ENCODE measurements around the gene TCTN1. TPM values are rescaled to one million over a fixed set of nuclear protein-coding genes. Genes with fewer than 3 reads are reported as not detected.
A peak's percentile ranks its signal among the peaks of the same experiment; 100 is the strongest.

Gene TCTN1
- total RNA-seq (10 to 100 TPM; 17.3 to 27.7 (median 20.2) TPM), polyA plus RNA-seq (10 to 100 TPM; 12.6 to 18.5 TPM)
- long read RNA-seq, donor 1, transcript TCTN1-223 (4 exons, 2,149 nt): major isoform, 6 of 18 reads
- long read RNA-seq, donor 1, partial matches to known transcripts: 3 of 18 reads
- long read RNA-seq, donor 1, other reads (novel, unspliced or antisense): 5 of 18 reads
- long read RNA-seq, donor 2, transcript TCTN1-223 (4 exons, 2,149 nt): major isoform, 21 of 81 reads
- long read RNA-seq, donor 2, transcript TCTN1-225 (15 exons, 2,309 nt): minor isoform, 17 of 81 reads
- long read RNA-seq, donor 2, partial matches to known transcripts: 10 of 81 reads
- long read RNA-seq, donor 2, other reads (novel, unspliced or antisense): 28 of 81 reads
- long read RNA-seq, donor 3, transcript TCTN1-225 (15 exons, 2,309 nt): major isoform, 8 of 17 reads
- long read RNA-seq, donor 3, partial matches to known transcripts: 1 of 17 reads
- long read RNA-seq, donor 3, other reads (novel, unspliced or antisense): 8 of 17 reads

DNA sequence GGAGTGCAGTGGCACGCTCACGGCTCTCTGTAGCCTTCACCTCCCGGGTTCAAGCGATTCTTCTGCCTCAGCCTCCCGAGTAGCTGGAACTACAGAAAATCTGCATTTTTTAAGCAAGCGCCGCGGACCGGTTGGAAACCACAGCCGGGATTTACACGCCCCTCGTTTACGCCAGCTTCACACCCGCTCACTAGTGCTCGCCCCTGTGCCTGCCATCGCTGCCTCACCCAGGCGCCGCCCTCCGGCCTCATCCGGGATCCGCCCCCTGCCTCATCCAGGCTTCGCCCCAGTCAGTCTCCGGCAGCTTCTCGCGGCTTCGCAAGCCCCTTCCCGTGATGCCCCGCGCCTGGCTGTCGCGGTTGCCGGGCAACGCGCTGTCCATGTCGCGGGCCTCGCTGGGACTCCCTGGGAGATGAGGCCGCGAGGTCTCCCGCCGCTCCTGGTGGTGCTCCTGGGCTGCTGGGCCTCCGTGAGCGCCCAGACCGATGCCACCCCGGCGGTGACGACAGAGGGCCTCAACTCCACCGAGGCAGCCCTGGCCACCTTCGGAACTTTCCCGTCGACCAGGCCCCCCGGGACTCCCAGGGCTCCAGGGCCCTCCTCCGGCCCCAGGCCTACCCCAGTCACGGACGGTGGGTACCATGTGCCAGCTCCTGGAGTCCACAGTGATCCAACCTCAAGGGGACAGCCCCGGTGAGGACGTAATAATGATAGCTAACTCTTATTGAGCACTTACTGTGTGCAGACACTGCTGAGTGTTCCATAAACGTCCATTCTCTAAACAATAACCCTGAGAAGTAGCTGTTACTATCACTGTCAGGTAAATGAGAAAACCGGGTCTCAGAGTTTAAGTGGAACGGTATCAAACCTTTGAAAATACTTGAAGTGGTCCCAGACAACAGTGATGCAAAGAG, at the start of gene TCTN1:
TSS of gene TCTN1 (plus strand) at position 359 of the 914 bp plus-strand sequence. CDS start at position 413, 54 bp downstream.
- Histone ChIP-seq H3K4me1 (peaks cover 0 to 15% (median 7%) of the 10 kb centered on the region in 12 donors), H3K9me3 (no peaks in the 10 kb centered on the region), H3K27ac (peak within 1 kb of the TSS in 11 of 12 donors; percentile 47 to 82 (median 67)), H3K4me3 (peak within 1 kb of the TSS; percentile 24 to 93 (median 65)), H3K27me3 (no peaks in the 10 kb centered on the region), H3K36me3 (peaks cover 0 to 8% (median 0%) of the 10 kb centered on the region in 9 donors)
- TF ChIP-seq, protein P1, sequence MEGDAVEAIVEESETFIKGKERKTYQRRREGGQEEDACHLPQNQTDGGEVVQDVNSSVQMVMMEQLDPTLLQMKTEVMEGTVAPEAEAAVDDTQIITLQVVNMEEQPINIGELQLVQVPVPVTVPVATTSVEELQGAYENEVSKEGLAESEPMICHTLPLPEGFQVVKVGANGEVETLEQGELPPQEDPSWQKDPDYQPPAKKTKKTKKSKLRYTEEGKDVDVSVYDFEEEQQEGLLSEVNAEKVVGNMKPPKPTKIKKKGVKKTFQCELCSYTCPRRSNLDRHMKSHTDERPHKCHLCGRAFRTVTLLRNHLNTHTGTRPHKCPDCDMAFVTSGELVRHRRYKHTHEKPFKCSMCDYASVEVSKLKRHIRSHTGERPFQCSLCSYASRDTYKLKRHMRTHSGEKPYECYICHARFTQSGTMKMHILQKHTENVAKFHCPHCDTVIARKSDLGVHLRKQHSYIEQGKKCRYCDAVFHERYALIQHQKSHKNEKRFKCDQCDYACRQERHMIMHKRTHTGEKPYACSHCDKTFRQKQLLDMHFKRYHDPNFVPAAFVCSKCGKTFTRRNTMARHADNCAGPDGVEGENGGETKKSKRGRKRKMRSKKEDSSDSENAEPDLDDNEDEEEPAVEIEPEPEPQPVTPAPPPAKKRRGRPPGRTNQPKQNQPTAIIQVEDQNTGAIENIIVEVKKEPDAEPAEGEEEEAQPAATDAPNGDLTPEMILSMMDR (IDR thresholded peaks at IDR 0.05): peak in 4 of 12 donors; percentile 10 to 28 (median 21)
- peak in 1 of 2 donors; percentile 69 for TF ChIP-seq POLR2A (IDR thresholded peaks at IDR 0.05)
- intact Hi-C loops (cut with DNase I): loop anchor here in 7 of 10 donors (1.0 to 10.0 kb wide), 8 partner anchors 78 to 273 kb away; no protein-coding TSS in a partner anchor
- ATAC-seq (peak; percentile 98 to 100 (median 100)), DNase-seq (peak; percentile 97 to 99 (median 98))
- WGBS, 4 donors: 2 to 4% (median 3%) methylated on average over 36 to 60 of the region's 60 CpGs

DNA sequence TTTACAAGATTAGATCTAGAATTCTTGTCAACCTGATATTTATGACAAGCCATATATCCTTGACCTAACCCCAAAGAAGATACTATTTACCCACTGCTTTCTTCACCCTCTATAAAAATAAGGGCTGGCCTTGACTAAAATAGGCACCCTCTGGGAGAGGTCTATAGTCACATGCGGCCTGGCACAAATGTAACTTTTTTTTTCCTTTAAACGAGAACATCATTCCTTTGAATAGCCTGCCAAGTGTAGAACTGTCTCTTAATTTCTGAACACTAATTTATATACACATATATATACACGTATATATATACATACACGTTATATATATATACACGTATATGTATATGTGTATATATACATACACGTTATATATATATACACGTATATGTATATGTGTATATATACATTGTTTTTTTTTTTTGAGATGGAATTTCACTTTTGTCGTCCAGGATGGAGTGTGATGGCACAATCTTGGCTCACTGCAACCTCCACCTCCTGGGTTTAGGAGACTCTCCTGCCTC, 49.4 kb upstream of the TCTN1 start:
- TF ChIP-seq, protein P1 (IDR thresholded peaks at IDR 0.05): no peak
- TF ChIP-seq POLR2A (IDR thresholded peaks at IDR 0.05): no peak
- Histone ChIP-seq H3K4me3 (no peak overlapping the region), H3K4me1 (peaks cover 0 to 70% (median 38%) of the 10 kb centered on the region in 12 donors), H3K36me3 (no peaks in the 10 kb centered on the region), H3K27me3 (no peaks in the 10 kb centered on the region), H3K9me3 (peaks cover 0 to 5% (median 0%) of the 10 kb centered on the region in 12 donors), H3K27ac (peak overlapping the region; percentile 18 to 83 (median 70))
- 51 to 62% (median 53%) methylated on average over 8 of the region's 8 CpGs for WGBS, 4 donors
- intact Hi-C loops (cut with DNase I): no loop called here
- DNase-seq (no peak), ATAC-seq (peak in 2 of 4 donors; percentile 13 to 59)

DNA sequence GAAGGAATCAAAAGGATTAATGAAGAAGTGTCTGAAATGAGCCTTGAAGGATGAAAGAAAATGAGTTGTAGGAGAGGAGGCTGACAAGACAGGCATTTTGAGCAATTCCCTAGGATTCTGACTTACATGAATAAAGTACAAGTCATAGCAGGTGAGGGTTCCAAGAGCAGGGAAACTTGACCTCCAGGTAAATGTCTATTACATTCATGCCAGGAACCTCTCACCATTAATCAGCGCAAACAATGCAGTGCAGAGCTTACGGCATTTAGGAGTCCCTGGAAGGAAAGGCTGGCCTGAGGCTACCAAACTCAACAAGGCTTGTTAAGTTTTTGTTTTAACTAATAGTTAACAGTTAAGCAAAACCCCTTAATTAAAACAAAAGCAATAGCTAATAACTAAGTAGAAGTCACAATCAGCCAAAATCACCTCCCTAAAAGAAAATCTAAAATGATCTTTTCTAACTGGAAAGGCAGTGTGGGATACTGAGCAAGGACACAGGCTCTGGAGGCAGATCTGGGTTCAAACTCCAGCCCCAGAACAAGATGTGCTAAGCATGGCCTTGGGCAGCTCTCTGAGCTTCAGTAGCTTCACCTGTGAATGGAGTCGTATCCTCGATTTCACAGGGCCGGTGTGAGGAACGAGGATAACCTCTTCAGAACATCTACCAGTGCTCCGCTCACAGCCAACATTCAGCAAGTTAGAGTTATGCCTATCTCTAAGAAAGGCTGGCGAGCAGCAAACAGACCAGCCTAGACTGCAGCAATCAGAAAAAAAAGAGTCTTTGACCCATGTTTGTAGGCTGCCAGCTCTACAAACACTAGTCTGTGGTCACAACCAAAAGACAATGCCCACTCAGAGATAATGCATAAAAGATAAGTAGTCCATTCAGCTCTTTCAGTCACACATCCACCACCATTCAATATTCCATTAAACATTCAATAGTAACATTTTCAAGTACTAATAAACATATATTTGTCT, 47.7 kb upstream of the TCTN1 start:
- H3K27ac ChIP-seq: peak overlapping the region in 11 of 12 donors; percentile 3 to 76 (median 49)
- H3K36me3 ChIP-seq: no peaks in the 10 kb centered on the region
- ATAC-seq (peak in 3 of 4 donors; percentile 25 to 33 (median 27)), DNase-seq (no peak)
- peaks cover 0 to 12% (median 4%) of the 10 kb centered on the region in 12 donors for H3K9me3 ChIP-seq
- no peak for TF ChIP-seq POLR2A (IDR thresholded peaks at IDR 0.05)
- TF ChIP-seq, protein P1 (IDR thresholded peaks at IDR 0.05): no peak
- H3K4me3 ChIP-seq: no peak overlapping the region
- no peaks in the 10 kb centered on the region for H3K27me3 ChIP-seq
- WGBS, 4 donors: 53 to 72% (median 65%) methylated on average over 8 of the region's 8 CpGs
- intact Hi-C loops (cut with DNase I): no loop called here
- peaks cover 0 to 60% (median 34%) of the 10 kb centered on the region in 12 donors for H3K4me1 ChIP-seq
